ENCODE measurements around the gene NUP210. TPM values are rescaled to one million over a fixed set of nuclear protein-coding genes. Genes with fewer than 3 reads are reported as not detected.

Gene NUP210
- polyA plus RNA-seq, 1 of the 3 experiments (the other 2 are of a cell fraction) = 1.8 TPM

GRCh38 chr3:13403213-13403819, 16.8 kb downstream of the NUP210 start:
- POLR2A ChIA-PET = no interaction called here
- Histone ChIP-seq H3K79me2 (ENCODE audit: insufficient read depth) (no peaks in the 10 kb centered on the region), H4K20me1 (ENCODE audit: insufficient read depth) (no peaks in the 10 kb centered on the region), H2AFZ (ENCODE audit: low read depth) (no peak overlapping the region), H3K9ac (no peak overlapping the region), H3K9me2 (no peaks in the 10 kb centered on the region), H3K27me3 (ENCODE audit: insufficient read depth) (no peaks in the 10 kb centered on the region), H3K4me3 (ENCODE audit: low read depth in 2 of 2, low read length in 1 of 2) (no peak overlapping the region), H3K27ac (ENCODE audit: low read depth in 2 of 2, low read length in 1 of 2) (no peak overlapping the region; a peak in 1 of 4 replicates), H3F3A (replicated peaks; ENCODE audit: insufficient read depth) (no peaks in the 10 kb centered on the region), H3K36me3 (replicated peaks in 1 of 2; ENCODE audit: control insufficient read depth in 1 of 2, insufficient read depth in 2 of 2, low read length in 1 of 2) (no peaks in the 10 kb centered on the region), H3K9me3 (no peaks in the 10 kb centered on the region), H3K4me2 (no peak overlapping the region), H3K4me1 (ENCODE audit: control insufficient read depth in 1 of 2, insufficient read depth in 2 of 2, low read depth in 1 of 2, low read length in 1 of 2) (peaks cover 0 to 5% of the 10 kb centered on the region in 2 experiments; a peak in 1 of 4 replicates)
- CTCF ChIA-PET = interaction anchor here (1.6 kb wide), 1 partner anchor 13 kb away, joined by 5 read pairs; no protein-coding TSS in a partner anchor
- TF ChIP-seq ELF1 (IDR thresholded peaks at IDR 0.05) (no peak), EP300 (IDR thresholded peaks at IDR 0.05; ENCODE audit: borderline replicate concordance in 1 of 2, low read depth in 1 of 2, low read length in 1 of 2) (no peak)
- no peak for DNase-seq
- WGBS (ENCODE audit: low lambda C conversion rate) = 74% methylated on average over 3 of the region's 9 CpGs

- TF ChIP-seq FOXM1 (IDR thresholded peaks at IDR 0.05; ENCODE audit: low read depth) (no peak), SIN3A (IDR thresholded peaks at IDR 0.05; ENCODE audit: borderline replicate concordance, low read depth, low read length) (no peak)
- WGBS (ENCODE audit: low lambda C conversion rate) = 84% methylated on average over 10 of the region's 11 CpGs
- POLR2A ChIA-PET = no interaction called here
- H3K27ac ChIP-seq (ENCODE audit: low read depth in 2 of 2, low read length in 1 of 2) = no peak overlapping the region
- CTCF ChIA-PET = no interaction called here
- no peaks in the 10 kb centered on the region for H3F3A ChIP-seq (replicated peaks; ENCODE audit: insufficient read depth)
- H3K9me3 ChIP-seq = no peaks in the 10 kb centered on the region
- no peak overlapping the region for H2AFZ ChIP-seq (ENCODE audit: low read depth)
- H3K9me2 ChIP-seq = no peaks in the 10 kb centered on the region
- H3K27me3 ChIP-seq (ENCODE audit: insufficient read depth) = no peaks in the 10 kb centered on the region
- no peak for DNase-seq
- H3K79me2 ChIP-seq (ENCODE audit: insufficient read depth) = no peaks in the 10 kb centered on the region
- peaks cover 0 to 5% of the 10 kb centered on the region in 2 experiments; a peak in 1 of 4 replicates for H3K4me1 ChIP-seq (ENCODE audit: control insufficient read depth in 1 of 2, insufficient read depth in 2 of 2, low read depth in 1 of 2, low read length in 1 of 2)
- no peak overlapping the region for H3K9ac ChIP-seq
- no peaks in the 10 kb centered on the region for H3K36me3 ChIP-seq (replicated peaks in 1 of 2; ENCODE audit: control insufficient read depth in 1 of 2, insufficient read depth in 2 of 2, low read length in 1 of 2)
- H3K4me2 ChIP-seq = no peak overlapping the region
- no peaks in the 10 kb centered on the region for H4K20me1 ChIP-seq (ENCODE audit: insufficient read depth)
- H3K4me3 ChIP-seq (ENCODE audit: low read depth in 2 of 2, low read length in 1 of 2) = no peak overlapping the region
Measured at GRCh38 chr3:13401149-13401548, 19.0 kb downstream of the NUP210 start.

DNA sequence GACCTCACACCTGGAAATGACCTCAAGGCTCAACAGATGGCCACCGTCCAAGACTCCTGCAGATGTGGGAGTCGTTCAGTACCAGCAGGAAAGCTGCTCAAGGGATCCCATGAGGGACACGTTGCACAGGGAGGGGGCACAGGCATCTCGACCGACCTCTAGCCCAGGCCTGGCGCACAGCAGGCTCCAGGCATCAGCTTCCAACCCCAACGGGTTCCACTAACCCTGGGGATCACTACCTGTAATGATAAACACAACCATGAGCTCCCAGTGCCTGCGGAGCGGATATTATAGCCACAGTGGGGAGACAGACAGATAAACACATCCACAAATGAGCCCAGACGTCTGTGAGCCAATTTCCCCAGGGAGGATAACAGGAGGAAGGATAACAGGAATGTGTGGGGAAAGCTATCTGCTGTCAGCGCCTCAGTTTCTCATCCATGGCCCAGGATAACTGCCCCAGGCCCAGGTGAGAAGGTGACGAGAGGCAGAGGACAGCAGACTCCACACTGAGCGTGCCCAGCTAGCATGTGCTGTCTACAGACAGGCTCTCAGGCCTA, 19.9 kb downstream of the NUP210 start:
- Histone ChIP-seq H3F3A (replicated peaks; ENCODE audit: insufficient read depth) (no peaks in the 10 kb centered on the region), H3K4me2 (no peak overlapping the region), H3K4me1 (ENCODE audit: control insufficient read depth in 1 of 2, insufficient read depth in 2 of 2, low read depth in 1 of 2, low read length in 1 of 2) (peaks cover 0 to 5% of the 10 kb centered on the region in 2 experiments; a peak in 1 of 4 replicates), H3K9ac (no peak overlapping the region), H3K27ac (ENCODE audit: low read depth in 2 of 2, low read length in 1 of 2) (no peak overlapping the region), H3K36me3 (replicated peaks in 1 of 2; ENCODE audit: control insufficient read depth in 1 of 2, insufficient read depth in 2 of 2, low read length in 1 of 2) (no peaks in the 10 kb centered on the region), H3K9me2 (no peaks in the 10 kb centered on the region), H4K20me1 (ENCODE audit: insufficient read depth) (no peaks in the 10 kb centered on the region), H3K9me3 (no peaks in the 10 kb centered on the region), H3K4me3 (ENCODE audit: low read depth in 2 of 2, low read length in 1 of 2) (no peak overlapping the region), H3K27me3 (ENCODE audit: insufficient read depth) (no peaks in the 10 kb centered on the region), H3K79me2 (ENCODE audit: insufficient read depth) (no peaks in the 10 kb centered on the region), H2AFZ (ENCODE audit: low read depth) (no peak overlapping the region)
- DNase-seq = no peak
- no peak for TF ChIP-seq MAX (IDR thresholded peaks at IDR 0.05; ENCODE audit: low read depth)
- TF ChIP-seq FOXJ3 (CRISPR knock-in tag; IDR thresholded peaks at IDR 0.05) = no peak
- TF ChIP-seq USF2 (IDR thresholded peaks at IDR 0.05; ENCODE audit: borderline replicate concordance, low read depth, low read length) = no peak
- TF ChIP-seq SMC3 (IDR thresholded peaks at IDR 0.05; ENCODE audit: low read depth, low read length) = no peak
- TF ChIP-seq ELF1 (IDR thresholded peaks at IDR 0.05) = no peak
- TF ChIP-seq, protein P1, sequence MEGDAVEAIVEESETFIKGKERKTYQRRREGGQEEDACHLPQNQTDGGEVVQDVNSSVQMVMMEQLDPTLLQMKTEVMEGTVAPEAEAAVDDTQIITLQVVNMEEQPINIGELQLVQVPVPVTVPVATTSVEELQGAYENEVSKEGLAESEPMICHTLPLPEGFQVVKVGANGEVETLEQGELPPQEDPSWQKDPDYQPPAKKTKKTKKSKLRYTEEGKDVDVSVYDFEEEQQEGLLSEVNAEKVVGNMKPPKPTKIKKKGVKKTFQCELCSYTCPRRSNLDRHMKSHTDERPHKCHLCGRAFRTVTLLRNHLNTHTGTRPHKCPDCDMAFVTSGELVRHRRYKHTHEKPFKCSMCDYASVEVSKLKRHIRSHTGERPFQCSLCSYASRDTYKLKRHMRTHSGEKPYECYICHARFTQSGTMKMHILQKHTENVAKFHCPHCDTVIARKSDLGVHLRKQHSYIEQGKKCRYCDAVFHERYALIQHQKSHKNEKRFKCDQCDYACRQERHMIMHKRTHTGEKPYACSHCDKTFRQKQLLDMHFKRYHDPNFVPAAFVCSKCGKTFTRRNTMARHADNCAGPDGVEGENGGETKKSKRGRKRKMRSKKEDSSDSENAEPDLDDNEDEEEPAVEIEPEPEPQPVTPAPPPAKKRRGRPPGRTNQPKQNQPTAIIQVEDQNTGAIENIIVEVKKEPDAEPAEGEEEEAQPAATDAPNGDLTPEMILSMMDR (IDR thresholded peaks at IDR 0.05) = no peak
- CTCF ChIA-PET = interaction anchor here (1.1 kb wide), 1 partner anchor 17 kb away, joined by 5 read pairs; no protein-coding TSS in a partner anchor
- WGBS (ENCODE audit: low lambda C conversion rate) = 66% methylated on average over 9 of the region's 13 CpGs
- POLR2A ChIA-PET = no interaction called here

Measured in SK-N-SH (cell line).